NCI-H345 (cell line): Measurements from ENCODE around the gene SNCG.

ENCODE experiments used
- DNase-seq: peaks from one replicate; lab custom pipeline; 2025; lab: John Stamatoyannopoulos, UW

SNCG gene

GRCh38 chr10:86960863-86961434 is 2.5 kb downstream of the SNCG start:
- DNase-seq, result no peak

GRCh38 chr10:86961481-86962091 is 3.2 kb downstream of the SNCG start:
- no peak for DNase-seq

- no peak for DNase-seq
Observed at GRCh38 chr10:86962136-86962980, 4.0 kb downstream of the SNCG start.

- no peak for DNase-seq
Observed at GRCh38 chr10:86962981-86963310, 4.5 kb downstream of the SNCG start.

GRCh38 chr10:86963341-86963919 is 5.0 kb downstream of the SNCG start:
- DNase-seq, result no peak

- no peak for DNase-seq
Observed at GRCh38 chr10:86964061-86964846, 5.9 kb downstream of the SNCG start.

- no peak for DNase-seq
Observed at GRCh38 chr10:86964847-86965190, 6.4 kb downstream of the SNCG start.

GRCh38 chr10:86965986-86966654 is 7.7 kb downstream of the SNCG start:
- no peak for DNase-seq

- no peak for DNase-seq
Observed at GRCh38 chr10:86967481-86967941, 9.1 kb downstream of the SNCG start.

- DNase-seq, result no peak
Observed at GRCh38 chr10:86968271-86968993, 10.0 kb downstream of the SNCG start, which contains the start of gene ADIRF. TSS of gene ADIRF (plus strand) at chr10:86968482. CDS start at chr10:86968545, 63 bp downstream.

- no peak for DNase-seq
Observed at GRCh38 chr10:86968994-86969355, 10.6 kb downstream of the SNCG start.

- DNase-seq, result no peak
Observed at GRCh38 chr10:86969421-86970041, 11.1 kb downstream of the SNCG start.

GRCh38 chr10:86970162-86970981 is 12.0 kb downstream of the SNCG start:
- DNase-seq, result no peak

- DNase-seq, result no peak
Observed at GRCh38 chr10:86970982-86971231, 12.5 kb downstream of the SNCG start.

- DNase-seq, result no peak
Observed at GRCh38 chr10:86971232-86971991, 13.0 kb downstream of the SNCG start.

- no peak for DNase-seq
Observed at GRCh38 chr10:86972613-86973380, 14.4 kb downstream of the SNCG start.

- no peak for DNase-seq
Observed at GRCh38 chr10:86974484-86974883, 16.1 kb downstream of the SNCG start.

- DNase-seq, result no peak
Observed at GRCh38 chr10:86976362-86977056, 18.1 kb downstream of the SNCG start.
